HPDE6-E6E7 (cell line): ENCODE data around the gene TXK.
A peak's percentile ranks its signal among the peaks of the same experiment; 100 is the strongest.

Experiments
- DNase-seq: peaks from one replicate; pipeline ENCODE4 v3.0.0; 2011; ENCODE audit warnings: missing footprints; ENCODE audit errors: extremely low spot score

Gene TXK

DNA sequence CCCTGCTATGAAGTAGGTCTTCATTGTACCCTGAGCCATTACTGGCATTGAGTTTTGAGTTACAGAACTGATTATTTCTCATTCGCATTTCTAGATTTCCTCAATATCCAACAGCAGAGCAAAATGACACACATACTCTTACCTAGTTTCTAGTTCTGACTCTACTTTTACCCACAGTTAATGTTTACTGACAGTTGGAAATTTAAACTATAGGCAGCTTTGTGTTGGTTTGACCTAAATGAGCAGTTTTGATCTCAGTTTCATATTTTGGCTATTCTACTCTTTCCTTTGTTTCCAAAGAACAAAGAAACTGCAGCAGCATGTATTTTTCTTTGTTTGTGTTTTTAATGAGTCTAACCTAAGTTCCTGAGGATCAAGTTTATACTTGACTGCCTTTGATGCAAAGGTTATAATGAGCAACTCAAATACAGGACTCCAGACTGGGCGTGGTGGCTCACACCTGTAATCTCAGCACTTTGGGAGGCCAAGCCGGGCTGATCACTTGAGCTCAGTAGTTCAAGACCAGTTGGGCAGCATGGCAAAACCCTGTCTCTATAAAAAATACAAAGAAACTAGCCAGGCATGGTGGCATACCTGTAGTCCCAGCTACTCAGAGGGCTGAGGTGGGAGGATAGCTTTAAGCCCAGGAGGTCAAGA lies 30.4 kb downstream of the TXK start:
- no peak for DNase-seq

DNA sequence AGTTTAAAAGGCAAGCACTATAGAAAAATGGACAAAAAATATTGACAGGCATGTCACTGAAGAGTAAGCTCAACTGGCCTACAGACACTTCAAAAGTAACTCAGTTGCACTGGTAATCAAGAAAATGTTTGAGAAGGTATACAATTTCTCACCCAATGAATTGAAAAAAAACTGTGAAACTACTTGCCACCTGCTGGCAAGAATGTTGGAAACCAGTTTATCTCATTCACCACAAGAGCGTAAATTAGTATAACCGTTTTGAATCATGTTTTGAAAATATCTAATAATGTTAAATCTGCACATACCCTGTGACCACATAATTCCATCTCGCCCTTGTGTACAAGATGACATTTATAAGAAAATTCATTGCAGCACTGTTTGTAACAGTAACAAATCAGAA lies 31.7 kb downstream of the TXK start:
- DNase-seq: no peak

DNA sequence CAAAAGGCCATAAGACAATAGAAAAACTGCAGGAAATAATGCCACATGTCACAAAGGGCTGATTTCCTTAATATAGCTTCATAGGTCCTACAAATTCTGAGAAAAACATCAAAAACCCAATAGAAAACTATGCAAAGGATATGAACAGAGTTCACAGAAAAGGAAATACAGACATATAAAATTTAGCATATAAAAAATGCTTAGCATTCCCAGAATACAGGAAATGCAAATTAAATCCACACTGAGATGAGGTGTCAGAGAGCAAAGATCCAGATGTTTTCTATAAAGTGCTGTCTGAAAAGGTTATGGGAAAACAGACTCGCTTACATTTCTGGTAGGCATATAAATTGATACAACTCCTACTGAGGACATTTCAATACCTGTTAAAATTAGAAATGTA lies 33.8 kb downstream of the TXK start:
- DNase-seq: no peak

DNA sequence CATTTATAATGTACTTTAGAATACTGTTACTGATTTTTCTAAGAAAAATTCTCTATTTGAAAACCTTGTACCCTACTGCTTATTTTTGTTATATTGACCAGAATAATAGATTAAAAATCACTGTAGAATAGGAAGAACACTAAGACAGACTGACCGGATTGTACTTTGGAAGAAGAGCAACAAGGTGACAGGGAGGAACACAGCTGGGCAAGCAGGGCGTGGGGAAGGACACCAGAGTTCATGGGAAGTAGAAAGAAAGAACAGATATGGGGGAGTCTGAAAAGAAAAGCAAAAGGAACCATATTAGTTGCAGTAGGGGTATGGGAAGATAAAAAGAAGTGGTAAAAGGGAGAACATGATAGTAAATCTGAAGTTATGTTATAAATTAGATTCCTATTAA lies 38.6 kb downstream of the TXK start:
- no peak for DNase-seq

DNA sequence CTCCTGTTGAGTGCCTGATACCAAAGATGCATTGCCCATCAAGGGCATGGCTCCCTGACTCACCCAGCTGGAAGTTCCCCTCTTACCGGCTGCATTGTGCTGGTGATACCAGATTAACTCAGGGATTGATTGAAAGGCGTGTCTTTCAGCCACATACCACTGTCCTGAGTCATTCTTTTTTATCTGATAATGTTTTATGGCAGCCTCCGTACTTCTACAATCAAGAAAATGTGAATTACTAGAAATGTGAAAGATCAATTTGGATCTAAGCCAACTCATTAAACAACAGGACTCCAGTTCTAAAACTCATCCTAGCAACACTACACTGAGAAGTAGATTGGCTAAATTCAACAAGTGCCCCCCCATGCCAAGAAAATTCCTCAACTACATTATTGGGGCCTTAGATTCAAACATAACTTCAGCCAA lies 40.0 kb downstream of the TXK start:
- DNase-seq: peak; percentile 80

DNA sequence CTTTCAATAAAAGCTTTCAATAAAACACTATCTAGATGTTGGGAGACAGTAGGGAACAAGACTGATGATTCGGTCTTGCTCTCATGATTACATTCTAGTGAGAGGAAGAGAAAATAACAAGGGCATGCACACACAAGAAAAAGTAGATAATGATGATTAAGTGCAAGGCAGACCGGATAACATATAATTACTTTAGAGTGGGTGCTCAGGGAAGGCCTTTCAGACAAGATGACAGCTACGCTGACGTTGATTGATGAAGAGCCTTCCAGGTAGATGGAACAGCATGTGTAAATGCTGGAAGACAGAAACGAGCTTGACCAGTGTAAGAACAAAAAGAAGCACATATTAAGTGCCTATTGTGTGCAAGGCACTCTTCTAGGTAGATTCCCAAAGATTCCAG lies 43.4 kb downstream of the TXK start:
- no peak for DNase-seq

DNA sequence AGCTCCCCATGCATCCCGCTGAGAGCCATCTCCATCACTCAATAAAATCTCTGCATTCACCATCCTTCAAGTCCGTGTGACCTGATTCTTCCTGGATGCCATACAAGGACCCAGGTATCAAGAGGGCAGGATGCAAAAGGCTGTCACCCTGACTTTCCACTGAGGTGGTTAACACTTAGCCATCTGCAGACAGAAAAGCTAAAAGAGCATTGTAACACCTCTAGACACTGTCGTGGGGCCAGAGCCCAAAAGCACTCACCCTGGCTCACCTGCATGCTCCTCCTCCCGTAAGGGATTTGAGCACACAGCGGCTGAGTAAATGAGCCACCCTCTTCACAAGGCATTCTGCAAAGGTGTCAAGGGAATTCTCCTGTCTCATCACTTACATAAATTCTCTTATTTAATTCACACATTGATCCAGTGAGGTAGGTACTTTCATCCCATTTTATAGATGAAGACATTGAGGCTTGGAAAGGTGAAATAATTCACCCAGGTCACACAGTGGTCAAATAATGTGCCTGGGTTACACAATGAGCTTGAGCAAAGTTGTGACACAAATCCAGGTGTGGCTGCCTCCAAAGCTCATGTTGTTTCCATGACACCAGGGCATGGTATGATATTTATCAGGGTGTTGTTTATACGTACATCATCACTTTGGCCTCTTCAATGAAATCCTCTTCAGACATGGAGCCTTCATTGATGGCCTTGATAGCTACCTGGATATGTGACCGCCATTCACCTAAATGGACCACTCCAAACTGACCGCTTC lies 48.0 kb downstream of the TXK start:
- no peak for DNase-seq

DNA sequence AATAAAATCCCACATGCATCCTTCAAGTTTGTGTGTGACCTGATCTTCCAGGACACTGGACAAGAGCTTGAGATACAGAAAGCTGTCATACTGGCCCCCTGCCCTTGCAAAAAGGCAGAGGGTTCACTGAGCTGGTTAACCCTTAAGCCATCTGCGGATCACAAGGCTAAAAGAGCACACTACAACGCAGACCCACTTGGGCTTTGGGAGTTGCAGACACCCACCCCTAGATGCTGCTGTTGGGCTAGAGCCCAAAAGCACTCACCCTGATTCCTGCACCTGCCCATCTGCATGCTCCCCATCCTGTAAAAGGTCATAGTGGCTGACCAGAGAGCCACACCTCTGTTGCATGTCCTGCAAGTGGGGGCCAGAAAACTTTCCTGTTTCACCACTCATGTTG lies 51.1 kb downstream of the TXK start:
- no peak for DNase-seq

DNA sequence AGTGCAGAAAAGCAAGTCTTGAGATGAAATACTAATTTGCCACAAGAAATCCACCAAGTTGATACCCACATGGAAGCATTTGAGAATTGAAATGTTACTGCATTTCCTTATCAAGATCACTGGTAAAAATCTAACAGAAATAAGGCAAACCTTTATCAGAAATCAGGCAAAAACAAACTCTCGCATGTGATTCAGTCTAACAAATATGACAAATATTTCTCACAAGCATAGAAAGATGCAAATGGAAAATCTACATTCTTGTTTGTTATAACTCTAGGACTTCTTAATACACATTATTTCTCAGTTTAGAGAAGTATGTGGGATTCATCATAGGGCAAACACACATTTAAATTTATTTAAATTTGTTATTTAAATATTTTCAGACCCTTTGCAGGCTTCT lies 52.9 kb downstream of the TXK start:
- DNase-seq: no peak

DNA sequence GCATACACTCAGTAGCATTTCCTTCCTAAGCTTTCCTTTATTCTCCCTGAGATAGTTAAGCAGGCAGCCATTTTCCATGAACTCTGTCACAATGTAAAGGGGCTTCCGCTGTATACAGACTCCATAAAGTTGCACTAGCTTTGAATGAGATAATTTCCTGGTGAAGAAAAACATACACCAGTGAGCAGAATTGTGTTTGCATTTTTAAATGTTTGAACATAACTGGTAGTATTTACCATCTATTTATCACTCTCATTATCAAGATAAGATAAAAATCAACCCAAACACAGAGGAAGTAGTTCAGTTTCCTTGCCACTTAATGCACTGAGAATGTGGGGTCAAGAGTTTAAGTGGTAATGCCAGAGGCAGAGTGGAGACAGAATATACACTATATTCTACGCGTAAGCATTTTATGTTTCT lies 54.1 kb downstream of the TXK start:
- DNase-seq: peak; percentile 19

DNA sequence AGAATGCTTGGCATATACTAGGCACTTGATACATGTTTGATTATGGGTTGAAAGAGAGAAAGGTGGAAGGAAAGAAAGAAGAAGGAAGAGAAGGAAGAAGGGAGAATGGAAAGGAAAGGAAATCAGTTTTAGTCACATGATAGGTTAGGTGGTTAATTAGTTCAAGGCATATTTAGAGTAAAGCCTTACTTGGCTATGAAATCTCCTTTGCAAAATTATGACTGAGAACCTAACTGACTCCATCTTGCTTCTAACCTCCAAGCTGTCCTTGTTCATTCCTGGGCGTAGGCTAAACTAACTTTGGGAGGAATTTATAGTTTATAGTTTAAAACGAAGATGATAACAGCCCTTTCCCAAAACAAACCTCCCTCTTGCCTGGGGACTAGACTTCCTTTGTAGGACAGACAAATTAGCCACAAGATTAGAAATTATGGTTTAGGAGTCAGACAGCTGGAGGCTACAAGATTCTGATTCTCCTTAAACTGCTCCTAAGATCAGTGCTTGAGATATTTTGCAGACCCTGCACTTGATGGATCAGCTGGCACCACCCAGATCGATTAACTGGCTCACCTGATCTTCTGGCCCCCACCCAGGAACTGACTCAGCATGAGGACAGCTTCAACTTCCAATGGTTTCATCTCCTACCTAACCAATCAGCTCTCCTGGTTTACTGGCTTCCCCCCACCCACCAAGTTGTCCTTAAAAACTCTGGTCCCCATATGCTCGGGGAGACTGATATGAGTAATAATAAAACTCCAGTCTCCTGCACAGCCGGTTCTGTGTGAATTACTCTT lies 55.0 kb downstream of the TXK start:
- DNase-seq: no peak

DNA sequence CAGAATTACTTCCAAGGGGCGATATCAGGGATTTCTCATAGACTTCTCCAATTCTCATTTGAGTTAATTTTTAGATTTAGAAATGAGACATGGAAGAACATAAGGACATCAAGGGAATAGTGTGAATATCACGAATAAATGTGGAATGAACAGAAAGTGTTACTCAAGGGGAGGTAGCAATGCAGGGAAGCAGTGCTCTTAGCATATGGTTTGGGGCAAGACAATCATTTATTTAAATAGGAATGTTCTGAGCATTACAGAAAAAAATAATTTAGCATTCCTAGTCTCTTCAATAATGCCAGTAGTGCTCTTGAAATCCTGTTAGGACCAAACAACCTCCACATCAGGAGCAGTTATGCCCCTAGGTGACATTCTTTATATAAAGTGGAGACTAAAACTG lies 55.6 kb downstream of the TXK start:
- no peak for DNase-seq

DNA sequence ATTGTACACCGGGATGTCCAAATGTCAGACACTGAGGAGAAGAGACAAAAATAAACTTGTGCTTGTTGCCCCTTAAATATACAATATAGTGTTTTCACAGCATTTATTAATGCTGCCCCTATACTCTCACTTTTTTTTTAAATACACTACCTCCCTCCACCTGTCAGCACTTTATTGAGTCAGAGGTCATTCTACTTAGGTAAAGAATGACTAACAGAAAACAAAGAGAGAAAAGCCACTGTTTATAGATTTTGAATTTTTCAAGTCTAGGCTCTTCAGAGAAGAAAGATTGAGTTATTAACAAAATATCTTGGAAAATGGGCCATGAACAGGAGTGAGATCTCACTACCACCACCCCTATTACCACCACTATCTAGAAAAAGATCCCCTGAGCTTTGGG lies 59.4 kb downstream of the TXK start:
- no peak for DNase-seq

DNA sequence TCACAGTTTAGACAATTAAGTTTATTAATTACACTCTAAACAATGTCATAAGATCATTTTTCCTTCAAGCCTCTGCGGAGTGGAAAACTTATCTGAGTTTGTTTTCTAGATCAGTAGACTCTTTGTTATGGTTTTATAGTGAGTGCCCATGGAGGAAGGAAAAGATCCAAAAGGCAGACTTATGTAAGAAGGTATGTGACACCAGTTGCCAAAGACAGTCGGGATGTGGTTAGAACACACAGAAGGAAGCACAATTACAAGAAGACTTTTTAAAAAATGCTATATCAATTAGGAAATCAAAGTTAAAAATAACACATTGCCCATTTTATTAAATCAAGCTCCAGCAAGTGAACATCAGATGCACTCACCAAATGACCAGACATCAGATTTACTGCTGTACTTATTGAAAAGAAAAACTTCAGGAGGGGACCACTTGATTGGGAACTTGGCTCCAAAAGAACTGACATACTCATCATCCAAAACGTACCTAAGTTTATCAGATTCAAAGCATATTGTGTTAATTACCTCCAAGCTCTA lies 60.4 kb downstream of the TXK start:
- no peak for DNase-seq

DNA sequence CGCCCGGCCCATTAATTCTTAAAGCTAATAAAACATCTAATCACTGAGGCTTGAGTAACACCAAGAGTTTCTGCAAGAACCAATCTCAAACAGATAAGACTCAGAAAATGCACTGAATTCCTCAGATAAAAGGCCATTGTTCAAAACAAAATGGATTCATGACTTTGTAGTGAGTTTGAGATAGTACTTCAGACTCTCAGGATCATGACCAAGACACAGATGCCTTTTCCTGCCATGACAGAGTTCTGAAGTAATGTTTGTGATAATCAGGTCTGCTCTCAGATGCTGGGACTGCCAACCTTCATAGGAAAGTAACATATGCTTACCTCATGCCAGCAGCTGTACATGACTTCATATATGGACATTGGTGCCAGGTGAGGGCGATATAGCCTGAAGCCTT lies 62.9 kb downstream of the TXK start:
- DNase-seq: no peak

DNA sequence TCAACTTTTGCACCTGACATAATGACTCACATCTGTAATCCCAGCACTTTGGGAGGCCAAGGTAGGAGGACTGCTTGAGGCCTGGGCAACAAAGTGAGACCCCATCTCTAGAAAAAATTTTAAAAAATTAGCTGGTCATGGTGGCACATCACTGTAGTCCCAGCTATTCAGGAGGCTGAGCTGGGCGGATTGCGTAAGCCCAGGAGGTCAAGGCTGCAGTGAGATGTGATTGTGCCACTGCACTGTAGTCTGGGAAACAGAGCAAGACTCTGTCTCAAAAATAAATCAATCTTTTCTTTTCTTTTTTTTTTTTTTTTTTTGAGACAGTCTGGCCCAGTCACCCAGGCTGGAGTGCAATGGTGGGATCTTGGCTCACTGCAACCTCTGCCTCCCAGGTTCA lies 65.0 kb downstream of the TXK start:
- DNase-seq: no peak

DNA sequence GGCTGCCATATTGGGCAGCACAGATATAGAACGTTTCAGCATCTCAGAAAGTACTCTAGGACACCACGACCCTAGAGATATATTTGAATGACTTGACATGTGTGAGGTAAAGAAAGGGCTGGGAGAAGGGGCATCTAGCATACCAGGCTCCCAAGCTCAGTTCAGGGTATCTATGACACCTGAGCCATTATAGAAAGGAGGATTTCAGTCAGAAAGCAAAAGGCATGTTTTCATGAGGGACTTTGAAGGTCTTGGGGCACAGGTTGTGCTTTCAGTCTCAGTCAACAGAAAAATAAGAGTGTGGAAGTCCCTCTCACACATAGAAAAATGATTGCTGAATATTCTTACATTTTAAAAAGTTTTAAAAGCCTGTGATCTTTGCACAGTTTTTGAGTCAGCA lies 65.9 kb downstream of the TXK start:
- DNase-seq: no peak

DNA sequence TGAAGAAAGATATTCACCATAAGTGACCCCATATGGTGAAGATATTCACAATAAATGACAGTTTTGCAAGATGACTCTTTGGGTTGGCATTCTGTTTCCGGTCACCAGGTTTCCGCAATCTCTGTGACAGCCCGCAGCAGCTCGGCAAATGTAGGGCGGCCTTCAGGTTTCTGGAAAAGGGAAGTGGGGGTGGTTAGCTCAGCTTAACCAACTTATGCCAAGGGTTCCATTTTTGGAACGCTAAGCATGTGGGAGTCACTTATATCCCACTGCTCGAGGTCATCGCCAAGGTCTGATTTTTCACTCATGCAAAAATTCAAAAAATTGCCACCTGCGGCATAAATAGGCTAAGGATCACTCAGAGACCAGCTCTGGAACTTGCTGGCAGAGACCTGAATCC lies 66.5 kb downstream of the TXK start:
- no peak for DNase-seq

DNA sequence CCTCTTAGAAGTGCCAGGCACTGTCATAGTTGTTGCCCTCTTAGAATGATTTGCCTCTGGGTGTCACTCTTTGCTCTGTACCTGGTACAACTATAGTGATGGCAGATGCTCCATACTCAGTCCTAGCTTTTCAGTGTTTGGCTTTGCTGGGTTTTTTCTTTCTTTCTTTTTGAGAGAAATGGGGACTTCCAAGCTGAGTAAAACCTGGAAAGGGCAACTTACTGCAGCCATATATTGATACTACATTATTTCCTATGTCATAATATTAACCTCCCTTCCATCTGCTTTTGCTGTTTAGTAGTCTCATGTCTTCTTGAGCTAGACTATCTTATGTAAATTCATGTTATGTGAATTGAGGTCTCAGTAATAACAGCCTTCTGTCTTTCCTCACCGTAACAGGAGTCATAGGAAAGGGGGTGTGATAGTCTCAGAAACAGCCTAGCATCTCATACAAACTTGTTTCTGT lies 68.4 kb downstream of the TXK start:
- DNase-seq: no peak

DNA sequence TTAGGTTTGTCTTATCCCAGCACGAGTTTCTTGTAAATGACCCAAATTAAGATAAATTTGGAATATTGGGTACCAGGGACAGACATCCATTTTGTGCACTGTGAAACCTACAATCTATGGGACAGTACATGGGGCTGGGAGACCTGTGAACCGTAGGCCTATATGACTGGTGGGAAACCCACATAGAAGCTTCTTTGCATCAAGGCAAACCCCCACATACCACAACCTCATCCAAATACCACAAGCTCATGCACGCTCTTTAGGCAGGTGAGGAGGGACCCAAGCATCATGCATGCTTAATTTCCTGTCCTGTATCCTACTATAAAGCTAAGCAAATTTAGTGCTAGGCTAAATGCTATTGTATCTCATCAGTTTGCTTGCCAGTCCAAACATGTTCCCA lies 69.7 kb downstream of the TXK start:
- no peak for DNase-seq

DNA sequence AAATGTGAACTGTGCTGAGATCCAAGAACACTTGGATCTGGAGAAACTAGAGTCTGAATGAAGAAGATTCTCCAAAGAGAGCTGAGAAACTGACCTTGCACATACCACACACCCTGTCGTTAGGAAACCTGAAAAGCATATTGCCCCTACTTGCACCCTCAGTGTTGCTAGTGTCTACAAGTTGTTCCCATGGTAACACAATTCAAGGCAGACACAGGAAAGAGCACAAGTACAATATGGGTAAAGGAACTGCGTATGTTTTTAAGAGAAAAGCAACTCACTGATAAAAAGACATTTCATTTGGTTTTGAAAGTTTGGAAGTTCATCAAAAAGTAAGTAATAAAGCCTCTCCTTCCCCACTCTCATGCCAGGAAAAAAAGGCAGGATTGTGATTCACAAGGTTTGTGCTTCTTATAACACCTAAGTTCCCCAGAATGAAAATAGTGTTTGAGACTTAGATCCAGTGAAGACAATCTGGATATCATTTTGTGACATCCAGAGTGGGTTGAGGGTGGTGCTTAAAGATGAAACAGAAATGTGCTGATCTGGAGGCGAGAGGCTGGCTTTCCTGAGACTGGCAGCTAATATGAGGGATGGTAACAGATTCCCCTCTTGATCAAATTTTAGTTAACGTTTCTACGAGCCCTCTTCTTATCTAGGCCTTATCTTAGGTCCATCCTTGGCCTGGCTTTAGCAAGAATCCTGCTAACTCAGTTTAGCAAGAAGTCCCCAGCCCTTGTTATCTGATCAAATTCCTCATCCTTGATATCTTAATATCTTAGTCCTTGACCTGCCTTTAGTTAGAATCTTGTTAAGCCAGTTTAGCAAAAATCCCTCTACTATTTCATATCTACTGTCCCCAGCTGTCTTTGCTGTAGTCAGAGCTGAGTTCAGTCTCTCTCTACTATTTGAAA lies 75.2 kb downstream of the TXK start:
- DNase-seq: no peak
